ENCODE results near the gene CDON. TPM values are rescaled to one million over a fixed set of nuclear protein-coding genes. Genes with fewer than 3 reads are reported as not detected.
A peak's percentile ranks its signal among the peaks of the same experiment; 100 is the strongest.
"Not testable (repeated sequence)": the region's sequence is repeated elsewhere in the genome, so short reads cannot be mapped to it uniquely, and the experiment has no call there.

Gene CDON
- total RNA-seq, 1 experiment from 2014 or later, result 1.3 TPM

- Histone ChIP-seq H3K27ac (no peak overlapping the region), H3K36me3 (no peaks in the 10 kb centered on the region), H3K4me1 (replicated peaks) (no peaks in the 10 kb centered on the region), H3K27me3 (replicated peaks) (no peaks in the 10 kb centered on the region), H3K9me3 (replicated peaks) (no peaks in the 10 kb centered on the region), H3K4me3 (no peak overlapping the region)
- no peak for DNase-seq (ENCODE audit: low read depth in 1 of 2, low spot score in 2 of 2)
These were observed 50.9 kb downstream of the CDON start for GRCh38 chr11:126011754-126012153.

- H3K4me1 ChIP-seq (replicated peaks), result no peaks in the 10 kb centered on the region
- H3K9me3 ChIP-seq (replicated peaks), result no peaks in the 10 kb centered on the region
- H3K27me3 ChIP-seq (replicated peaks), result no peaks in the 10 kb centered on the region
- no peaks in the 10 kb centered on the region for H3K36me3 ChIP-seq
- DNase-seq (ENCODE audit: low read depth in 1 of 2, low spot score in 2 of 2), result no peak
- no peak overlapping the region for H3K4me3 ChIP-seq
- H3K27ac ChIP-seq, result no peak overlapping the region
These were observed 51.4 kb downstream of the CDON start for GRCh38 chr11:126011265-126011664.

- Histone ChIP-seq H3K9me3 (replicated peaks) (no peaks in the 10 kb centered on the region), H3K27ac (no peak overlapping the region), H3K36me3 (no peaks in the 10 kb centered on the region), H3K27me3 (replicated peaks) (no peaks in the 10 kb centered on the region), H3K4me3 (no peak overlapping the region), H3K4me1 (replicated peaks) (no peaks in the 10 kb centered on the region)
- DNase-seq (ENCODE audit: low read depth in 1 of 2, low spot score in 2 of 2), result no peak
These were observed 53.7 kb downstream of the CDON start for GRCh38 chr11:126008956-126009355.

GRCh38 chr11:126007238-126007637 lies 55.4 kb downstream of the CDON start:
- no peak overlapping the region for H3K4me3 ChIP-seq

GRCh38 chr11:126006068-126006467 lies 56.6 kb downstream of the CDON start:
- DNase-seq (ENCODE audit: low read depth in 1 of 2, low spot score in 2 of 2), result no peak
- H3K9me3 ChIP-seq (replicated peaks), result no peaks in the 10 kb centered on the region
- no peak overlapping the region for H3K27ac ChIP-seq
- no peak overlapping the region for H3K4me3 ChIP-seq
- H3K4me1 ChIP-seq (replicated peaks), result no peaks in the 10 kb centered on the region
- no peaks in the 10 kb centered on the region for H3K27me3 ChIP-seq (replicated peaks)
- H3K36me3 ChIP-seq, result no peaks in the 10 kb centered on the region

More at GRCh38 chr11:126007238-126007637, 55.4 kb downstream of the CDON start:
- H3K27ac ChIP-seq, result no peak overlapping the region
- H3K27me3 ChIP-seq (replicated peaks), result no peaks in the 10 kb centered on the region
- H3K36me3 ChIP-seq, result no peaks in the 10 kb centered on the region
- no peaks in the 10 kb centered on the region for H3K4me1 ChIP-seq (replicated peaks)
- H3K9me3 ChIP-seq (replicated peaks), result no peaks in the 10 kb centered on the region
- DNase-seq (ENCODE audit: low read depth in 1 of 2, low spot score in 2 of 2), result no peak

GRCh38 chr11:126002181-126002580 lies 60.5 kb downstream of the CDON start:
- Histone ChIP-seq H3K27ac (no peak overlapping the region), H3K9me3 (replicated peaks) (no peaks in the 10 kb centered on the region), H3K27me3 (replicated peaks) (no peaks in the 10 kb centered on the region), H3K4me1 (replicated peaks) (no peaks in the 10 kb centered on the region), H3K36me3 (no peaks in the 10 kb centered on the region), H3K4me3 (no peak overlapping the region)
- no peak for DNase-seq (ENCODE audit: low read depth in 1 of 2, low spot score in 2 of 2)

- Histone ChIP-seq H3K4me1 (replicated peaks) (no peaks in the 10 kb centered on the region), H3K27me3 (replicated peaks) (no peaks in the 10 kb centered on the region; the same call in 1 of the 2 replicates), H3K36me3 (no peaks in the 10 kb centered on the region), H3K4me3 (no peak overlapping the region), H3K9me3 (replicated peaks) (no peaks in the 10 kb centered on the region), H3K27ac (no peak overlapping the region)
- no peak for DNase-seq (ENCODE audit: low read depth in 1 of 2, low spot score in 2 of 2)
These were observed 63.3 kb downstream of the CDON start for GRCh38 chr11:125999234-125999880.

GRCh38 chr11:125998267-125998666 lies 64.4 kb downstream of the CDON start:
- no peaks in the 10 kb centered on the region for H3K4me1 ChIP-seq (replicated peaks)
- no peak overlapping the region for H3K27ac ChIP-seq
- no peaks in the 10 kb centered on the region for H3K36me3 ChIP-seq
- no peak overlapping the region for H3K4me3 ChIP-seq
- DNase-seq (ENCODE audit: low read depth in 1 of 2, low spot score in 2 of 2), result no peak
- no peaks in the 10 kb centered on the region for H3K9me3 ChIP-seq (replicated peaks)
- no peaks in the 10 kb centered on the region; the same call in 1 of the 2 replicates for H3K27me3 ChIP-seq (replicated peaks)

- no peak overlapping the region for H3K4me3 ChIP-seq
- no peak overlapping the region for H3K27ac ChIP-seq
- H3K36me3 ChIP-seq, result no peaks in the 10 kb centered on the region
- DNase-seq (ENCODE audit: low read depth in 1 of 2, low spot score in 2 of 2), result no peak
- no peaks in the 10 kb centered on the region; the same call in none of the 2 replicates for H3K27me3 ChIP-seq (replicated peaks)
- no peaks in the 10 kb centered on the region for H3K9me3 ChIP-seq (replicated peaks)
- peaks cover 3% of the 10 kb centered on the region for H3K4me1 ChIP-seq (replicated peaks)
These were observed 67.4 kb downstream of the CDON start for GRCh38 chr11:125995313-125995712.

- no peaks in the 10 kb centered on the region; the same call in none of the 2 replicates for H3K27me3 ChIP-seq (replicated peaks)
- no peak overlapping the region for H3K27ac ChIP-seq
- no peak overlapping the region for H3K4me3 ChIP-seq
- DNase-seq (ENCODE audit: low read depth in 1 of 2, low spot score in 2 of 2), result no peak
- no peaks in the 10 kb centered on the region for H3K9me3 ChIP-seq (replicated peaks)
- H3K36me3 ChIP-seq, result no peaks in the 10 kb centered on the region
- H3K4me1 ChIP-seq (replicated peaks), result peaks cover 7% of the 10 kb centered on the region
These were observed 68.2 kb downstream of the CDON start for GRCh38 chr11:125994509-125994908.

GRCh38 chr11:125992893-125993292 lies 69.8 kb downstream of the CDON start:
- Histone ChIP-seq H3K4me1 (replicated peaks) (peaks cover 7% of the 10 kb centered on the region), H3K4me3 (no peak overlapping the region), H3K27ac (no peak overlapping the region), H3K9me3 (replicated peaks) (no peaks in the 10 kb centered on the region), H3K36me3 (no peaks in the 10 kb centered on the region), H3K27me3 (replicated peaks) (no peaks in the 10 kb centered on the region; the same call in none of the 2 replicates)
- no peak for DNase-seq (ENCODE audit: low read depth in 1 of 2, low spot score in 2 of 2)

- H3K27ac ChIP-seq, result no peak overlapping the region
- H3K27me3 ChIP-seq (replicated peaks), result no peaks in the 10 kb centered on the region; the same call in none of the 2 replicates
- DNase-seq (ENCODE audit: low read depth in 1 of 2, low spot score in 2 of 2), result peak; percentile 36 to 43
These were observed 72.4 kb downstream of the CDON start for GRCh38 chr11:125990244-125990643.

GRCh38 chr11:125987066-125987641 lies 75.5 kb downstream of the CDON start:
- Histone ChIP-seq H3K9me3 (replicated peaks) (no peaks in the 10 kb centered on the region), H3K27ac (no peak overlapping the region), H3K36me3 (no peaks in the 10 kb centered on the region), H3K27me3 (replicated peaks) (no peaks in the 10 kb centered on the region; the same call in 1 of the 2 replicates), H3K4me1 (replicated peaks) (peaks cover 26% of the 10 kb centered on the region), H3K4me3 (no peak overlapping the region)
- DNase-seq (ENCODE audit: low read depth in 1 of 2, low spot score in 2 of 2), result no peak

More at GRCh38 chr11:125990244-125990643, 72.4 kb downstream of the CDON start:
- H3K36me3 ChIP-seq, result no peaks in the 10 kb centered on the region
- no peaks in the 10 kb centered on the region for H3K9me3 ChIP-seq (replicated peaks)
- no peak overlapping the region for H3K4me3 ChIP-seq
- peaks cover 7% of the 10 kb centered on the region for H3K4me1 ChIP-seq (replicated peaks)

- H3K4me1 ChIP-seq (replicated peaks), result peaks cover 26% of the 10 kb centered on the region
- not testable (repeated sequence) for H3K36me3 ChIP-seq; DNase-seq (ENCODE audit: low read depth in 1 of 2, low spot score in 2 of 2); H3K27ac ChIP-seq; H3K27me3 ChIP-seq (replicated peaks); H3K4me3 ChIP-seq; H3K9me3 ChIP-seq (replicated peaks)
These were observed 76.7 kb downstream of the CDON start for GRCh38 chr11:125985956-125986355.

Data from SJSA1 (cell line).